Stimulated activated CD8-positive, alpha-beta memory T cell treated with anti-CD3 and anti-CD28 coated beads, Interleukin-15, amount 100 ng/mL, for 48 hours (primary cell): ENCODE results near the gene VEPH1.
"Not testable (repeated sequence)": the region's sequence is repeated elsewhere in the genome, so short reads cannot be mapped to it uniquely, and the experiment has no call there.

ENCODE experiments used
- DNase-seq, 2 donors: peaks; one replicate each; pipeline ENCODE4 v3.0.0-alpha.2; 2020; ENCODE audit warnings: low read depth in 2 of 2

The VEPH1 gene

GRCh38 chr3:157387708-157388435 is 115.3 kb downstream of the VEPH1 start:
- DNase-seq: no peak

GRCh38 chr3:157384491-157384890 is 118.7 kb downstream of the VEPH1 start:
- no peak for DNase-seq

- DNase-seq: no peak
Measured at GRCh38 chr3:157384031-157384430, 119.2 kb downstream of the VEPH1 start.

GRCh38 chr3:157381606-157382005 is 121.6 kb downstream of the VEPH1 start:
- no peak for DNase-seq

- no peak for DNase-seq
Measured at GRCh38 chr3:157379525-157380140, 123.6 kb downstream of the VEPH1 start.

GRCh38 chr3:157376603-157377300 is 126.5 kb downstream of the VEPH1 start:
- DNase-seq: no peak

- no peak for DNase-seq
Measured at GRCh38 chr3:157375342-157375986, 127.8 kb downstream of the VEPH1 start.

GRCh38 chr3:157374933-157375332 is 128.3 kb downstream of the VEPH1 start:
- no peak for DNase-seq

- no peak for DNase-seq
Measured at GRCh38 chr3:157373783-157374182, 129.4 kb downstream of the VEPH1 start.

GRCh38 chr3:157370867-157371266 is 132.3 kb downstream of the VEPH1 start:
- DNase-seq: no peak

GRCh38 chr3:157369727-157370421 is 133.3 kb downstream of the VEPH1 start:
- DNase-seq: no peak

GRCh38 chr3:157368171-157368570 is 135.0 kb downstream of the VEPH1 start:
- no peak for DNase-seq

GRCh38 chr3:157363393-157363792 is 139.8 kb downstream of the VEPH1 start:
- no peak for DNase-seq

GRCh38 chr3:157362348-157362747 is 140.9 kb downstream of the VEPH1 start:
- no peak for DNase-seq

- DNase-seq: no peak
Measured at GRCh38 chr3:157360044-157360443, 143.2 kb downstream of the VEPH1 start.

GRCh38 chr3:157356541-157356940 is 146.7 kb downstream of the VEPH1 start:
- DNase-seq: no peak

- no peak for DNase-seq
Measured at GRCh38 chr3:157355276-157355675, 147.9 kb downstream of the VEPH1 start.

- DNase-seq: no peak
Measured at GRCh38 chr3:157354722-157355121, 148.5 kb downstream of the VEPH1 start.

- DNase-seq: no peak
Measured at GRCh38 chr3:157354254-157354653, 149.0 kb downstream of the VEPH1 start.

- no peak for DNase-seq
Measured at GRCh38 chr3:157353652-157354051, 149.6 kb downstream of the VEPH1 start.

GRCh38 chr3:157351981-157352380 is 151.2 kb downstream of the VEPH1 start:
- DNase-seq: no peak

GRCh38 chr3:157350651-157351050 is 152.6 kb downstream of the VEPH1 start:
- DNase-seq: not testable (repeated sequence)
